GM12878 (cell line): ENCODE data around the gene FKBP2. TPM values are rescaled to one million over a fixed set of nuclear protein-coding genes. Genes with fewer than 3 reads are reported as not detected.
A peak's percentile ranks its signal among the peaks of the same experiment; 100 is the strongest.

ENCODE experiments used
- DPF2 ChIP-seq: fragments of 450-650 bp; IDR thresholded peaks from 2 replicates; pipeline ENCODE4 v1.6.1; 2017; ENCODE audit warnings: mild to moderate bottlenecking
- EP300 ChIP-seq, 2 experiments: fragments of 150-350 bp in 1 of 2; IDR thresholded peaks; 2 replicates each; pipeline ENCODE4 v1.6.1; 2011 to 2012; ENCODE audit warnings: low read depth in 2 of 2, low read length in 2 of 2, borderline replicate concordance in 1 of 2, improper control_type of control experiment in 1 of 2, inconsistent platforms in 1 of 2; ENCODE audit not compliant: control insufficient read depth in 1 of 2
- ESRRA ChIP-seq: IDR thresholded peaks from 2 replicates; pipeline ENCODE4 v1.6.1; 2012; ENCODE audit warnings: mild to moderate bottlenecking, low read length, improper control_type of control experiment
- ETV6 ChIP-seq, 2 experiments: fragments of 450-650 bp in 1 of 2; IDR thresholded peaks in 1 of 2; conservative IDR thresholded peaks in 1 of 2; 2 replicates each; pipeline ENCODE4 v1.6.1; 2014; ENCODE audit warnings: antibody characterized with exemption in 1 of 2, borderline replicate concordance in 1 of 2, low read depth in 1 of 2, mild to moderate bottlenecking in 1 of 2, moderate library complexity in 1 of 2
- FOXK2 ChIP-seq: fragments of 450-650 bp; IDR thresholded peaks from 2 replicates; pipeline ENCODE4 v1.6.1; 2017; ENCODE audit warnings: mild to moderate bottlenecking, moderate library complexity
- HDAC2 ChIP-seq: fragments of 200-600 bp; sonication (generic); IDR thresholded peaks from 2 replicates; pipeline ENCODE4 v1.6.1; 2017
- IRF4 ChIP-seq: IDR thresholded peaks from 2 replicates; pipeline ENCODE4 v1.6.1; 2011; ENCODE audit warnings: low read depth, low read length
- JUND ChIP-seq: IDR thresholded peaks from 2 replicates; pipeline ENCODE4 v1.6.1; 2012; ENCODE audit warnings: low read depth, mild to moderate bottlenecking, low read length, improper control_type of control experiment, moderate library complexity
- KAT2A ChIP-seq: conservative IDR thresholded peaks from 2 replicates; pipeline ENCODE4 v1.6.1; 2011; ENCODE audit warnings: low read depth, low read length; ENCODE audit not compliant: control insufficient read depth
- MTA3 ChIP-seq: IDR thresholded peaks from 2 replicates; pipeline ENCODE4 v1.6.1; 2012; ENCODE audit warnings: low read length, inconsistent platforms, borderline replicate concordance
- NFIC ChIP-seq: IDR thresholded peaks from 2 replicates; pipeline ENCODE4 v1.6.1; 2012; ENCODE audit warnings: low read depth, mild to moderate bottlenecking, inconsistent platforms, low read length, moderate library complexity
- NR2F1 ChIP-seq: fragments of 450-650 bp; conservative IDR thresholded peaks from 2 replicates; pipeline ENCODE4 v1.6.1; 2017; ENCODE audit warnings: mild to moderate bottlenecking
- RB1 ChIP-seq: fragments of 450-650 bp; formaldehyde crosslinking; IDR thresholded peaks from 2 replicates; pipeline ENCODE4 v1.6.1; 2017; ENCODE audit warnings: mild to moderate bottlenecking, borderline replicate concordance
- RBBP5 ChIP-seq: fragments of 200-600 bp; sonication (generic); conservative IDR thresholded peaks from 2 replicates; pipeline ENCODE4 v1.6.1; 2016
- SIN3A ChIP-seq: IDR thresholded peaks from 2 replicates; pipeline ENCODE4 v1.6.1; 2012; ENCODE audit warnings: low read depth, low read length, improper control_type of control experiment
- SMAD1 ChIP-seq: fragments of 450-650 bp; IDR thresholded peaks from 2 replicates; pipeline ENCODE4 v1.6.1; 2018; ENCODE audit warnings: mild to moderate bottlenecking, low read depth; ENCODE audit not compliant: partially characterized antibody
- SMARCA5 ChIP-seq: fragments of 450-650 bp; IDR thresholded peaks from 2 replicates; pipeline ENCODE4 v1.6.1; 2017; ENCODE audit warnings: mild to moderate bottlenecking
- SRF ChIP-seq, 2 experiments: IDR thresholded peaks; 2 replicates each; pipeline ENCODE4 v1.6.1; 2011; ENCODE audit warnings: low read depth in 2 of 2, low read length in 2 of 2, mild to moderate bottlenecking in 1 of 2, moderate library complexity in 1 of 2
- SUZ12 ChIP-seq: fragments of 200-600 bp; sonication (generic); IDR thresholded peaks from one replicate; pipeline ENCODE4 v1.6.1; 2018; ENCODE audit warnings: antibody characterized with exemption, mild to moderate bottlenecking; ENCODE audit not compliant: unreplicated experiment
- TBL1XR1 ChIP-seq: IDR thresholded peaks from 2 replicates; pipeline ENCODE4 v1.6.1; 2012; ENCODE audit warnings: low read depth, low read length, improper control_type of control experiment
- TCF12 ChIP-seq: IDR thresholded peaks from 2 replicates; pipeline ENCODE4 v1.6.1; 2011; ENCODE audit warnings: low read depth, mild to moderate bottlenecking, low read length
- ZNF207 ChIP-seq: fragments of 450-650 bp; IDR thresholded peaks from 2 replicates; pipeline ENCODE4 v1.6.1; 2014; ENCODE audit warnings: antibody characterized with exemption, mild to moderate bottlenecking, borderline replicate concordance
- ZNF274 ChIP-seq: IDR thresholded peaks from one replicate; pipeline ENCODE4 v1.8.0; 2011; ENCODE audit not compliant: insufficient read length, insufficient read depth
- ZNF622 ChIP-seq: fragments of 450-650 bp; IDR thresholded peaks from 2 replicates; pipeline ENCODE4 v1.6.1; 2017; ENCODE audit warnings: mild to moderate bottlenecking, inconsistent platforms
- polyA plus RNA-seq, 11 experiments: library from polyadenylated mRNA; depleted of rRNA in 4 of 11; unstranded in 6 of 11; stranded (reverse) in 5 of 11; fragments of >200 nt; fragmentation: Nextera tagmentation in 4 of 11; fragmentation: Illumina TruSeq in 1 of 11; extraction: Ambion mirVana in 4 of 11; extraction: Trizol in 1 of 11; gene quantifications; 1 replicate in 1 of 11; 2 replicates in 10 of 11; pipeline versions ENCODE4 v1.2.1 to v1.2.3, GENCODE V29; 2011 to 2016; ENCODE audit warnings: inconsistent platforms in 2 of 11, missing spikeins in 2 of 11, low read depth in 1 of 11
- total RNA-seq, 4 experiments: library from RNA; depleted of rRNA in 3 of 4; stranded (reverse); fragments of >200 nt in 3 of 4; fragmentation: Illumina TruSeq in 1 of 4; extraction: Trizol in 1 of 4; gene quantifications; 2 replicates each; pipeline versions ENCODE4 v1.2.1 to v1.2.3, GENCODE V29; 2013 to 2021
- TF ChIP-seq, protein P1 (sequence below): IDR thresholded peaks from 2 replicates; pipeline ENCODE4 v1.6.1; 2011; ENCODE audit warnings: low read depth, mild to moderate bottlenecking, low read length, moderate library complexity, borderline replicate concordance; ENCODE audit errors: extremely low read depth
- TF ChIP-seq, protein P2 (sequence below): fragments of 450-650 bp; IDR thresholded peaks from 2 replicates; pipeline ENCODE4 v1.6.1; 2017; ENCODE audit warnings: mild to moderate bottlenecking
- TF ChIP-seq, protein P3 (sequence below): fragments of 450-650 bp; IDR thresholded peaks from 2 replicates; pipeline ENCODE4 v1.6.1; 2014; ENCODE audit warnings: mild to moderate bottlenecking
- TF ChIP-seq, protein P4 (sequence below): IDR thresholded peaks from 2 replicates; pipeline ENCODE4 v1.6.1; 2012; ENCODE audit warnings: low read depth, low read length, improper control_type of control experiment

The FKBP2 gene
- total and polyA plus RNA-seq, 10 of the 15 experiments (the other 5 are each of a cell fraction or from before 2014, with no cell fraction given): 1.8 to 99.7 (median 39.5) TPM

DNA sequence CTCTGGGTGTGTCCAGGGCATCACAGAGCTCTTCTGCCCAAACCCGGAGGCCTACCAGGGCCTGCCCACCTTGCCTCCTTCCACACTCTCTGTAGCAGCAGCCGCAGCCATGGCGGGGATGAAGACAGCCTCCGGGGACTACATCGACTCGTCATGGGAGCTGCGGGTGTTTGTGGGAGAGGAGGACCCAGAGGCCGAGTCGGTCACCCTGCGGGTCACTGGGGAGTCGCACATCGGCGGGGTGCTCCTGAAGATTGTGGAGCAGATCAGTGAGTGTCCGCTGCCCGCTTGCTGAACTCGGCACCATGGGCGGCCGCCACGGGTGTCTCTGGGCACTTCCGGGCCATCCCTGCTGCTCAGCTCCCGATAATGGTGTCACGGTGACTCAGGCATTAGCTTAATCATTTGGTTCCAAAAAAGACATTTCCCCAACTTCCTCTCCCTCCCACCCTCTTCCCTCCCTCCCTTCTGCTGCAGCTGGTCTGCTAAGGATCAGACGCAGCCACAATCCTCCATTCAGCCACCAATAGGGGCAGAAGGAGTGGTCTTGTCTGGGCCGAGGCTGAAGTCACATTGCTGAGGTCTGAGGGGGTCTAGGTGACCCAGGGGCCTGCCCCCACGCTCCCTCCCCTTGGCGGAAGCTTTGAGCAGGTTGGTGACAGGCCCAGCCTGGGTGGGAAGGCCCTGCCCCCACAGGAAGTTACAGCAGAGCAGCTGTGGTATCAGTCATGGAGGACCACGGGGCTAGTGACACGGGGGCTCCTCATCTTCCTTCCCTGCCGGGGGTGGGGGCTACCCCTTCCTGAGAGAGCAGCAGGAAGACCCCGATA, 33.4 kb upstream of the FKBP2 start (continued):
- no peak for TF ChIP-seq ZNF274
- TF ChIP-seq, protein P1, sequence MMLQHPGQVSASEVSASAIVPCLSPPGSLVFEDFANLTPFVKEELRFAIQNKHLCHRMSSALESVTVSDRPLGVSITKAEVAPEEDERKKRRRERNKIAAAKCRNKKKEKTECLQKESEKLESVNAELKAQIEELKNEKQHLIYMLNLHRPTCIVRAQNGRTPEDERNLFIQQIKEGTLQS: no peak
- no peak for TF ChIP-seq EP300 (IDR thresholded peaks at IDR 0.05; ENCODE audit: borderline replicate concordance in 1 of 2, control insufficient read depth in 1 of 2, low read depth in 2 of 2, low read length in 2 of 2)
- TF ChIP-seq, protein P2, sequence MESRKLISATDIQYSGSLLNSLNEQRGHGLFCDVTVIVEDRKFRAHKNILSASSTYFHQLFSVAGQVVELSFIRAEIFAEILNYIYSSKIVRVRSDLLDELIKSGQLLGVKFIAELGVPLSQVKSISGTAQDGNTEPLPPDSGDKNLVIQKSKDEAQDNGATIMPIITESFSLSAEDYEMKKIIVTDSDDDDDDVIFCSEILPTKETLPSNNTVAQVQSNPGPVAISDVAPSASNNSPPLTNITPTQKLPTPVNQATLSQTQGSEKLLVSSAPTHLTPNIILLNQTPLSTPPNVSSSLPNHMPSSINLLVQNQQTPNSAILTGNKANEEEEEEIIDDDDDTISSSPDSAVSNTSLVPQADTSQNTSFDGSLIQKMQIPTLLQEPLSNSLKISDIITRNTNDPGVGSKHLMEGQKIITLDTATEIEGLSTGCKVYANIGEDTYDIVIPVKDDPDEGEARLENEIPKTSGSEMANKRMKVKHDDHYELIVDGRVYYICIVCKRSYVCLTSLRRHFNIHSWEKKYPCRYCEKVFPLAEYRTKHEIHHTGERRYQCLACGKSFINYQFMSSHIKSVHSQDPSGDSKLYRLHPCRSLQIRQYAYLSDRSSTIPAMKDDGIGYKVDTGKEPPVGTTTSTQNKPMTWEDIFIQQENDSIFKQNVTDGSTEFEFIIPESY: no peak
- peak; percentile 93 for TF ChIP-seq TCF12
- 0 out of 2 replicates have a peak, but pooled peaks have one; percentile 38 for TF ChIP-seq SIN3A
- TF ChIP-seq ETV6 (conservative IDR thresholded peaks at IDR 0.05 in 1 of 2, IDR thresholded peaks at IDR 0.05 in 1 of 2; ENCODE audit: borderline replicate concordance in 1 of 2, low read depth in 1 of 2): peak in 1 of 2 experiments; percentile 85; a peak in 2 of 4 replicates
- no peak; the same call in 1 of the 2 replicates for TF ChIP-seq MTA3
- TF ChIP-seq ZNF207: no peak
- TF ChIP-seq RB1: peak; percentile 77; the same call in 1 of the 2 replicates
- no peak for TF ChIP-seq HDAC2
- TF ChIP-seq DPF2: peak; percentile 37; the same call in 1 of the 2 replicates
- no peak for TF ChIP-seq ZNF622
- no peak for TF ChIP-seq KAT2A
- TF ChIP-seq TBL1XR1: peak; percentile 44; the same call in 1 of the 2 replicates
- TF ChIP-seq SMAD1: no peak
- peak; percentile 76 for TF ChIP-seq NR2F1
- TF ChIP-seq FOXK2: no peak
- no peak for TF ChIP-seq NFIC
- TF ChIP-seq, protein P3, sequence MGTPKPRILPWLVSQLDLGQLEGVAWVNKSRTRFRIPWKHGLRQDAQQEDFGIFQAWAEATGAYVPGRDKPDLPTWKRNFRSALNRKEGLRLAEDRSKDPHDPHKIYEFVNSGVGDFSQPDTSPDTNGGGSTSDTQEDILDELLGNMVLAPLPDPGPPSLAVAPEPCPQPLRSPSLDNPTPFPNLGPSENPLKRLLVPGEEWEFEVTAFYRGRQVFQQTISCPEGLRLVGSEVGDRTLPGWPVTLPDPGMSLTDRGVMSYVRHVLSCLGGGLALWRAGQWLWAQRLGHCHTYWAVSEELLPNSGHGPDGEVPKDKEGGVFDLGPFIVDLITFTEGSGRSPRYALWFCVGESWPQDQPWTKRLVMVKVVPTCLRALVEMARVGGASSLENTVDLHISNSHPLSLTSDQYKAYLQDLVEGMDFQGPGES: no peak
- no peak for TF ChIP-seq SMARCA5
- TF ChIP-seq SRF (IDR thresholded peaks at IDR 0.05; ENCODE audit: low read depth in 2 of 2, low read length in 2 of 2): no peak
- TF ChIP-seq ESRRA: peak; percentile 48; the same call in 1 of the 2 replicates
- no peak for TF ChIP-seq JUND
- no peak for TF ChIP-seq SUZ12
- no peak for TF ChIP-seq RBBP5
- TF ChIP-seq, protein P4, sequence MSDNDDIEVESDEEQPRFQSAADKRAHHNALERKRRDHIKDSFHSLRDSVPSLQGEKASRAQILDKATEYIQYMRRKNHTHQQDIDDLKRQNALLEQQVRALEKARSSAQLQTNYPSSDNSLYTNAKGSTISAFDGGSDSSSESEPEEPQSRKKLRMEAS: peak; percentile 72
- TF ChIP-seq IRF4: 0 out of 2 replicates have a peak, but pooled peaks have one; percentile 23
